Neural cell (in vitro differentiated cells): ENCODE measurements around the gene DYDC2. TPM values are rescaled to one million over a fixed set of nuclear protein-coding genes. Genes with fewer than 3 reads are reported as not detected.
"Not testable (repeated sequence)": the region's sequence is repeated elsewhere in the genome, so short reads cannot be mapped to it uniquely, and the experiment has no call there.

Source experiments
- H2AFZ ChIP-seq: fragments of 200-600, 300-800 bp; sonication (generic), shearing (Covaris generic); 2 replicates; pipeline ENCODE4 v1.6.0; 2014; ENCODE audit warnings: low read depth, mild to moderate bottlenecking, antibody characterized with exemption, low read length, moderate library complexity
- H3F3A ChIP-seq: fragments of 200-600 bp; shearing (Covaris generic); 2 replicates; pipeline ENCODE4 v1.6.1; 2016; ENCODE audit warnings: mild to moderate bottlenecking, moderate library complexity, mixed read lengths, antibody characterized with exemption, low read length; ENCODE audit not compliant: insufficient read depth, poor library complexity, severe bottlenecking
- H3K27ac ChIP-seq: fragments of 200-600, 300-800 bp; sonication (generic), shearing (Covaris generic); 2 replicates; pipeline ENCODE4 v1.5.1; 2014; ENCODE audit warnings: mild to moderate bottlenecking, low read length, moderate library complexity
- H3K27me3 ChIP-seq: fragments of 300-800, 200-600 bp; sonication (generic), shearing (Covaris generic); 2 replicates; pipeline ENCODE4 v1.6.0; 2014; ENCODE audit warnings: mild to moderate bottlenecking, low read depth, low read length, moderate library complexity; ENCODE audit not compliant: insufficient read depth
- H3K36me3 ChIP-seq: fragments of 300-800, 200-600 bp; sonication (generic), shearing (Covaris generic); 2 replicates; pipeline ENCODE4 v1.5.1; 2014; ENCODE audit warnings: mild to moderate bottlenecking, antibody characterized with exemption, low read length, moderate library complexity; ENCODE audit not compliant: insufficient read depth
- H3K4me2 ChIP-seq: fragments of 300-800, 200-600 bp; sonication (generic), shearing (Covaris generic); 2 replicates; pipeline ENCODE4 v1.6.0; 2014; ENCODE audit warnings: mild to moderate bottlenecking, low read length
- H3K4me3 ChIP-seq: fragments of 300-800, 200-600 bp; sonication (generic), shearing (Covaris generic); 2 replicates; pipeline ENCODE4 v1.5.1; 2014; ENCODE audit warnings: mild to moderate bottlenecking, low read length, moderate library complexity
- H3K79me2 ChIP-seq: fragments of 200-600 bp; shearing (Covaris generic); replicated peaks from 2 replicates; pipeline ENCODE4 v1.6.0; 2014; ENCODE audit warnings: mild to moderate bottlenecking, low read length, moderate library complexity; ENCODE audit not compliant: insufficient read depth
- H3K9ac ChIP-seq: fragments of 300-800, 200-600 bp; sonication (generic), shearing (Covaris generic); 2 replicates; pipeline ENCODE4 v1.6.1; 2016; ENCODE audit warnings: mild to moderate bottlenecking, low read length, mixed read lengths
- H3K9me2 ChIP-seq: fragments of 200-600 bp; shearing (Covaris generic); 2 replicates; pipeline ENCODE4 v1.6.1; 2016; ENCODE audit warnings: mild to moderate bottlenecking, low read length, mixed read lengths; ENCODE audit not compliant: insufficient read depth
- H3K9me3 ChIP-seq: fragments of 200-600, 300-800 bp; sonication (generic), shearing (Covaris generic); 2 replicates; pipeline ENCODE4 v1.6.1; 2016; ENCODE audit warnings: mild to moderate bottlenecking, mixed run types, low read length, moderate library complexity, mixed read lengths
- H4K20me1 ChIP-seq: fragments of 200-600 bp; shearing (Covaris generic); 2 replicates; pipeline ENCODE4 v1.6.1; 2016; ENCODE audit warnings: mild to moderate bottlenecking, mixed run types; ENCODE audit not compliant: insufficient read depth
- EP300 ChIP-seq: fragments of 450-650 bp; conservative IDR thresholded peaks from 2 replicates; pipeline ENCODE4 v1.6.1; 2014; ENCODE audit warnings: antibody characterized with exemption, mild to moderate bottlenecking, moderate library complexity; ENCODE audit not compliant: poor library complexity, severe bottlenecking
- EZH2 ChIP-seq: fragments of 200-600, 300-800 bp; shearing (Covaris generic), sonication (generic); IDR thresholded peaks from 2 replicates; pipeline ENCODE4 v1.6.1; 2014; ENCODE audit warnings: antibody characterized with exemption, low read length, borderline replicate concordance, mild to moderate bottlenecking; ENCODE audit not compliant: insufficient read depth, poor library complexity, severe bottlenecking
- MXI1 ChIP-seq: fragments of 450-650 bp; conservative IDR thresholded peaks from 2 replicates; pipeline ENCODE4 v1.6.1; 2014; ENCODE audit warnings: antibody characterized with exemption, mild to moderate bottlenecking; ENCODE audit not compliant: poor library complexity, severe bottlenecking
- POLR2AphosphoS5 ChIP-seq: IDR thresholded peaks from 2 replicates; pipeline ENCODE4 v1.6.1; 2012
- RAD21 ChIP-seq: fragments of 450-650 bp; conservative IDR thresholded peaks from 2 replicates; pipeline ENCODE4 v1.6.1; 2014; ENCODE audit warnings: antibody characterized with exemption, mild to moderate bottlenecking, moderate library complexity
- REST ChIP-seq: IDR thresholded peaks from 2 replicates; pipeline ENCODE4 v1.6.1; 2012; ENCODE audit warnings: borderline replicate concordance
- SMC3 ChIP-seq: fragments of 450-650 bp; conservative IDR thresholded peaks from 2 replicates; pipeline ENCODE4 v1.6.1; 2014; ENCODE audit warnings: antibody characterized with exemption, mild to moderate bottlenecking, moderate library complexity; ENCODE audit not compliant: poor library complexity
- TAF1 ChIP-seq: IDR thresholded peaks from 2 replicates; pipeline ENCODE4 v1.6.1; 2012; ENCODE audit warnings: low read depth
- polyA plus RNA-seq: library from polyadenylated mRNA; depleted of rRNA; stranded (reverse); fragments of >200 nt; gene quantifications from 2 replicates; pipeline ENCODE4 v1.2.3, GENCODE V29; 2014
- TF ChIP-seq, protein P1 (sequence below): fragments of 450-650 bp; IDR thresholded peaks from 2 replicates; pipeline ENCODE4 v1.5.1; 2014; ENCODE audit warnings: antibody characterized with exemption, mild to moderate bottlenecking, moderate library complexity; ENCODE audit not compliant: poor library complexity, severe bottlenecking

DYDC2 gene
- polyA plus RNA-seq, 1 donor from 2014 or later = 2.4 TPM

- no peaks in the 10 kb centered on the region for H3K9me3 ChIP-seq
- no peaks in the 10 kb centered on the region for H3F3A ChIP-seq
- no peaks in the 10 kb centered on the region for H3K9me2 ChIP-seq
- H3K27ac ChIP-seq = no peak overlapping the region
- H4K20me1 ChIP-seq = no peaks in the 10 kb centered on the region
- H3K4me3 ChIP-seq = no peak overlapping the region
- H3K4me2 ChIP-seq = no peak overlapping the region
- TF ChIP-seq EP300 (no peak), TAF1 (no peak), SMC3 (no peak), REST (no peak), MXI1 (no peak), POLR2AphosphoS5 (no peak), RAD21 (no peak), EZH2 (no peak)
- TF ChIP-seq, protein P1, sequence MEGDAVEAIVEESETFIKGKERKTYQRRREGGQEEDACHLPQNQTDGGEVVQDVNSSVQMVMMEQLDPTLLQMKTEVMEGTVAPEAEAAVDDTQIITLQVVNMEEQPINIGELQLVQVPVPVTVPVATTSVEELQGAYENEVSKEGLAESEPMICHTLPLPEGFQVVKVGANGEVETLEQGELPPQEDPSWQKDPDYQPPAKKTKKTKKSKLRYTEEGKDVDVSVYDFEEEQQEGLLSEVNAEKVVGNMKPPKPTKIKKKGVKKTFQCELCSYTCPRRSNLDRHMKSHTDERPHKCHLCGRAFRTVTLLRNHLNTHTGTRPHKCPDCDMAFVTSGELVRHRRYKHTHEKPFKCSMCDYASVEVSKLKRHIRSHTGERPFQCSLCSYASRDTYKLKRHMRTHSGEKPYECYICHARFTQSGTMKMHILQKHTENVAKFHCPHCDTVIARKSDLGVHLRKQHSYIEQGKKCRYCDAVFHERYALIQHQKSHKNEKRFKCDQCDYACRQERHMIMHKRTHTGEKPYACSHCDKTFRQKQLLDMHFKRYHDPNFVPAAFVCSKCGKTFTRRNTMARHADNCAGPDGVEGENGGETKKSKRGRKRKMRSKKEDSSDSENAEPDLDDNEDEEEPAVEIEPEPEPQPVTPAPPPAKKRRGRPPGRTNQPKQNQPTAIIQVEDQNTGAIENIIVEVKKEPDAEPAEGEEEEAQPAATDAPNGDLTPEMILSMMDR = no peak
- H3K36me3 ChIP-seq = no peaks in the 10 kb centered on the region
- H3K27me3 ChIP-seq = no peaks in the 10 kb centered on the region
- no peak overlapping the region for H2AFZ ChIP-seq
- no peak overlapping the region for H3K9ac ChIP-seq
- H3K79me2 ChIP-seq = peaks cover 12% of the 10 kb centered on the region
Measured at GRCh38 chr10:80415734-80416478, 59.3 kb downstream of the DYDC2 start.

- no peaks in the 10 kb centered on the region for H4K20me1 ChIP-seq
- no peak overlapping the region for H3K4me2 ChIP-seq
- H3K9ac ChIP-seq = no peak overlapping the region
- no peaks in the 10 kb centered on the region for H3K9me3 ChIP-seq
- H2AFZ ChIP-seq = no peak overlapping the region
- no peaks in the 10 kb centered on the region for H3F3A ChIP-seq
- H3K9me2 ChIP-seq = no peaks in the 10 kb centered on the region
- H3K4me3 ChIP-seq = no peak overlapping the region
- H3K27ac ChIP-seq = no peak overlapping the region
- peaks cover 6% of the 10 kb centered on the region for H3K79me2 ChIP-seq
- H3K36me3 ChIP-seq = no peaks in the 10 kb centered on the region
- TF ChIP-seq, protein P1 = no peak
- no peak for TF ChIP-seq MXI1
- TF ChIP-seq SMC3 = no peak
- TF ChIP-seq RAD21 = no peak
- TF ChIP-seq EP300 = no peak
- TF ChIP-seq POLR2AphosphoS5 = no peak
- no peak for TF ChIP-seq TAF1
- TF ChIP-seq REST = no peak
- no peak for TF ChIP-seq EZH2
- H3K27me3 ChIP-seq = no peaks in the 10 kb centered on the region
Measured at GRCh38 chr10:80416479-80417098, 60.0 kb downstream of the DYDC2 start.

DNA sequence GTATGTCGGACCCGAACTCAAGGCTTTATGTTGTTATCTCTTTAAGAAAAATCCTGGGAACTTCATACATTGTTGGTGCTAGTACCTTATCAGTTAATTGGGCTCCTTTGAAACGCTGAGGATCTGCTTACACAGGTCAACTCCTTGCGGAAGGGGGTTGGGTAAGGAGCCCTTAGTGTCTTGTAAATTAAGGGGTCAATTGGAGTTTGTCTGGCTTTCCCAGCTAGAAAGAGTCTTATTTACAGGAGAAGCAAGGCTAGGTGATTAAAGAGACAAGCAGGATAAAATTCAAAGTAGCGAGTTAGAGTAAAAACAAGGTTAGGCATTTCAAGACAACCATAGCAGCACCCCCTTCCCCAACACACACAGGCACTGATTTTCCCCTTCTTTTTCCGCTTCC is 60.7 kb downstream of the DYDC2 start:
- H3K4me3 ChIP-seq, H3K79me2 ChIP-seq, H3K4me2 ChIP-seq: not testable (repeated sequence)

More for the DNA sequence above, 60.7 kb downstream of the DYDC2 start:
- not testable (repeated sequence) for H2AFZ ChIP-seq, H3K27ac ChIP-seq, H3F3A ChIP-seq, H3K9me2 ChIP-seq, H3K9ac ChIP-seq, H3K27me3 ChIP-seq, H3K36me3 ChIP-seq, H4K20me1 ChIP-seq, H3K9me3 ChIP-seq
